H1 (cell line): ENCODE results near the gene BLTP1. TPM values are rescaled to one million over a fixed set of nuclear protein-coding genes. Genes with fewer than 3 reads are reported as not detected.

Source experiments
- CHD7 ChIP-seq: fragments of 300-600 bp; sonication (generic); IDR thresholded peaks from 2 replicates; pipeline ENCODE4 v1.7.1; 2012; ENCODE audit warnings: low read length, moderate library complexity, mild to moderate bottlenecking, inconsistent platforms; ENCODE audit not compliant: insufficient replicate concordance
- polyA plus RNA-seq, 7 experiments: library from polyadenylated mRNA; depleted of rRNA in 3 of 7; stranded (reverse) in 5 of 7; unstranded in 2 of 7; fragments of >200 nt in 5 of 7; fragments of 200-250 nt in 2 of 7; gene quantifications; 1 replicate in 5 of 7; 2 replicates in 1 of 7; 4 replicates in 1 of 7; pipeline versions ENCODE4 v1.2.1 to v1.2.3, GENCODE V29; 2011 to 2013; ENCODE audit warnings: missing spikeins in 2 of 7, mixed read lengths in 2 of 7
- total RNA-seq: library from RNA; stranded (reverse); fragmentation: NEBNext Ultra II Directional; extraction: Animal tissue kit (Norgen Biotek cat#: 25700); gene quantifications from 2 replicates; pipeline ENCODE4 v1.2.1, GENCODE V29; 2021

Gene BLTP1
- total and polyA plus RNA-seq, 2 of the 8 experiments (the other 6 are each of a cell fraction or from before 2014, with no cell fraction given), result 14.0 to 27.9 TPM

GRCh38 chr4:122140834-122141233 is 11.3 kb upstream of the BLTP1 start (continued):
- TF ChIP-seq CHD7, result no peak
